NCI-H1417 (cell line): Measurements from ENCODE around the gene OPTC.
"Not testable (repeated sequence)": the region's sequence is repeated elsewhere in the genome, so short reads cannot be mapped to it uniquely, and the experiment has no call there.

Source experiments
- DNase-seq, 3 experiments: peaks; one replicate each; lab custom pipeline; 2025; lab: John Stamatoyannopoulos, UW

Gene OPTC

GRCh38 chr1:203465146-203465798, 28.7 kb upstream of the OPTC start:
- no peak for DNase-seq

GRCh38 chr1:203465948-203466347, 28.0 kb upstream of the OPTC start:
- DNase-seq = peak in 1 of 3 experiments; percentile 49

GRCh38 chr1:203466906-203467549, 26.9 kb upstream of the OPTC start:
- not testable (repeated sequence) for DNase-seq

- DNase-seq = no peak
Measured at GRCh38 chr1:203467550-203467921, 26.4 kb upstream of the OPTC start.

DNA sequence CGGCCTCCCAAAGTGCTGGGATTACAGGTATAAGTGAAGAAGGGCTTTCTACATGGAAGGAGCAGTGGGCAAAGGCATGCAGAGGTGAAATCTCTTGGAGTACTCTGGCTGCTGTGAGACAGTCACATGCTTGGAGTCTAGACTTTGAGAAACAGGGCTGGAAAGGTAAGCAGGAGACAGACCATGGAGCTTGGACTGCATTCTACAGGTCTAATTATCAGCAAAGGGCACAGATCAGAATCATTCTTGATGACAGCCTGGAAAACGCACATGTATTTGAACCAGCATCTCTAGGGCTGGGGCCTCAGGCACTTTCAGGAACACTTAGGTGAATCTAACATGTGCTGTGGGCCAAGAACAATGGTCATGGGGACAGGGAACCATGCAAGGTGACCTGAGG, 25.6 kb upstream of the OPTC start:
- no peak for DNase-seq

- no peak for DNase-seq
Measured at GRCh38 chr1:203470240-203470639, 23.7 kb upstream of the OPTC start.

GRCh38 chr1:203471841-203472240, 22.1 kb upstream of the OPTC start:
- no peak for DNase-seq

GRCh38 chr1:203473281-203473680, 20.7 kb upstream of the OPTC start:
- DNase-seq = no peak

DNA sequence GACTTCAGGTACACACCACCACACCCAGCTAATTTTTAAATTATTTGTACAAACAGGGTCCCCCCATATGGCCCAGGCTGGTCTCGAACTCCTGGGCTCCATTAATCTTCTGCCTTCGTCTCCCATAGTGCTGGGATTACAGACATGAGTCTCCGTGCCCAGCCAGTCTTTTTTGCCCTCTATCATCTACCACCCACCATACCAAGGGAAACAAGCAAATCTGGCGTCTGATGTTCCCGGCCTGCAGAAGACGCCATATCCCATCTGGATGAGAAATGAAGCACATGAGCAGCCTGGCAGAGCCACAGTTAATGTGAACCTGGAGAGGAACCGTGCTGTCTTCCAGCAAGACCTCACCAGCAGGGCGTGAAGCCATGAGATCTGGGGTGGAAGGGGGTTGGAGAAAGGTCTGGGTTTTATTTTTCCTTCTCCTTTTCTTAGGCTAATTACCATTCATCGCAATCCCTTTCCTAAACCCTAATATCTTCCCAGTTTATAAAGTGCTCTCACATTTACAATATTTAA, 20.1 kb upstream of the OPTC start:
- no peak for DNase-seq

DNA sequence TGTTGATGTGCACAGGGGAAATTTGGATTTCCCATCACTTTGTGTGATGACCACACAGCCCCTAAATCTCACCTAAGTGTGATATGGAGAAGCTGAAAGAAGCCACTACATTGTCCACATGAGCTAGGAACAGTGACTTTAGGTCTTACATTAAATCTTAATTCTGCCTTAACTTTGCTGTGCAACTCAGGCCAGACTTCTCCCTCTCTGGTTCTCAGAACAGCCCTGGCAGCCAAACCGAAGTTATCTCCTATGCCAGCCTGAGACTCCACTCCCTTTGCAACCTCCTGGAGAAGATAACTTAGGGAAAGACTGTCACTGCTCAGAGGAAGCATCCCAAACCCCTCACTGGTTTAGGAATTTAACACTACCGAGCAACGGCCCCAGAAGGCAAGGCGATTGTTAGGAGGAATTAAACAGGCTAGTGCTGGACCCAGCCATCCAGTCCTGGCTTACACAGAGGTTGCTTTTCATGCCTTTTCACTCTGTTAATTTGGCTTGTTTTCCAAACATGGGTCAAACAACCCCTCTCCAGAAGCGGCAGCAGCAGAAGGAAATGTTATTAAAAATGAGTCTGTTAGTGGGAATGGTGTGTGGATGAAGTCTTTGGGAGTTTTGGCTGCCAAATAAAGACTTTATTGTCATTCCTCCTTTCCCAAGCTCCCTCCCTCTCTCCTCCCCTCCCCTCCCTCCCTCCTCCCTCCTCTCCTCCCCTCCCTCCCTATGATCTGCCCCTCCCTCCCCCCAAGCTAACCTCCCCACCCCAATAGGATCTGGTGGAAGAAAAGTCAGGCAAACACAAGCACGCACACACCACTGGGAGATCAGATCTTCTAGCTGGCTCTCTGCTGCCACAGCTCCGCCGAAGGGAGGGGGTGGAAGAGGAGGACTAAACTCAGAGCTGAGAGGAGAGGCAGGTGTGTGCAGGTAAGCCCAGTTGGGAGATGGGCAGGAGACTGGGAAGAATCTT, 18.7 kb upstream of the OPTC start, which contains the start of gene PRELP:
TSS of gene PRELP (plus strand) at position 795 of the 970 bp plus-strand sequence. CDS start 7,379 bp downstream, outside the sequence.
- peak; percentile 73 to 88 (median 79) for DNase-seq

DNA sequence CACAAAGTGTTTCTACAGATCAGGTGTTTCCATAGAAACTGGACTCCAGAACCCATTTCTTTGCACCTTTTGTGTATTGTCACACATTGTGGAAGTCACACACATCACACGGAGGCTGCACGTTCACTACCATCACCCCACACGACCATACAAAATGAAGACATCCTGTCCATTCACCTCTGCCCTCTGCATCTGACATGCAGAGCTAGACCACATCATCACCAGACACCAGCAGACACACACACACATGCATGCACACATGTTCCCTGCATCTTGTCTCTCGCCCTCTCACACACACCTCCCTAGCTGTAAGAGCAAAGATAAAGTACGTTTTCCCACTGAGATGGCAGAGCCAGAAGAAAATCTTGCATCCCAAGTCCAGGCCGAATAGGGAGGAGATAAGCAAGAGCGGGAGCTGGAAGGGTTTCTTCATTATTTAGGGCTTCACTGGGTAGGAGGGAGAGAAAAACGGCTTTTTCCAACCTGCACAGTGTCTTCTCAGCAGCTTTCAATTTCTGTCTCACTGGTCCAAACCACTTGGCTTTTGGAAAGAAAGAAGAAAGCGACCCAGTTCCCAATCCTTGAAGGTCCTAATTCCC, 17.6 kb upstream of the OPTC start:
- DNase-seq = no peak

DNA sequence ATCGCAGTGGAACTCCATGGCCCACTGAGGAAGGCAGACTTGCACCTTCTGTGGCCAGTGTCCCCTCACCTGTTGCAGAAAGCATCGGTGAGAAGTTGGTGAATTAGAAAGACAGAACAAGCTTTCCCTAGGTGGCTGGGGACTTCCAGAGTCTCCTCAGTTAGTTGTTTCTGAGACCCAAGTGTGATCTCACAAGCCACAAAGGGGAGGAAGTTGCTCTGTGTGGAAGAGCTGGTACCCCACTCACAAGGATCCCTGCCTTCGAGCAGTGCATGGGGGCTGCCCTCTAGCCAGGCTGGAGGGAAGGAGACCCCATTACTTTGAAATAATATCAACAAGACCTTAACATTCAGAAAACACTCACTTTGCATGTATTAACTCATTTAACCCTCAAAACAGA, 16.2 kb upstream of the OPTC start:
- DNase-seq = no peak

DNA sequence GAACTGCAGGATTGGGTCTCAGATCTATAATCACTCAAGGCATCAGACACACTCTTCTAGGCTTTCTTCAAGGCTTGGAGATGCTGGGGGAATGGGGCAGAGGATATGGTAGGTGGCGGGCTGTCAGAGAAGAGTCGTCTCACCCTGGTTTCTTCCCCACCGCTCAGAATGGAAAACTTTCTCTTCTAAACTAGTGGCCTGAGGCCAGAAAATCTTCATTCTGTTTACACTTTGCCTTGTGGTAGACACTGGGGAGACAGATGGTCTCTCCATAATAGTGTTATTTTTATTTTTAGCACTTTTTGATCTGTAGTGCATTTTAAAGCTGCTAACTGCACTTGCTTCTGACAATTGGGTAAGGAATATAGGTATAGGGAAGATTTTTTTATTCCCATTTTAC, 15.7 kb upstream of the OPTC start:
- DNase-seq = no peak

DNA sequence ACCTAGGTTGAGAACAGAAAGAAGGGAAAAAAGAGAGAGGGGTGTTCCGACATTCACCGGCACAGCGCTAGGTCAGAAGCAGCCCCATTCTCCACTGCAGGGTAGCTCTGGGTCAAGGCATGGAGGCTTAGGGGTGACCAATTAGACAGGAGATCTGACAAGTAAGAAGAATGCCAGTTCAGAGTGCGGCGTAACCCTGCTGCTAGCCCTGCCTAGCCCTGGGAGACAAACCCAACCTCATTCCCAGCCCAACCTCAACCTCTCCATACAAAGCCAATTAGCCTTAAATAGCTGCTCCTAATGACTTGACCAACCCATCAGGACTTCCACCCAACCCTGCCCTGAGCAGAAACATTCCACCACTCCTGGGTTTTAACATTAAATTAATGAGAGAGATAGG, 15.0 kb upstream of the OPTC start:
- no peak for DNase-seq

- DNase-seq = no peak
Measured at GRCh38 chr1:203479646-203480045, 14.3 kb upstream of the OPTC start.

GRCh38 chr1:203480084-203480483, 13.9 kb upstream of the OPTC start:
- no peak for DNase-seq

DNA sequence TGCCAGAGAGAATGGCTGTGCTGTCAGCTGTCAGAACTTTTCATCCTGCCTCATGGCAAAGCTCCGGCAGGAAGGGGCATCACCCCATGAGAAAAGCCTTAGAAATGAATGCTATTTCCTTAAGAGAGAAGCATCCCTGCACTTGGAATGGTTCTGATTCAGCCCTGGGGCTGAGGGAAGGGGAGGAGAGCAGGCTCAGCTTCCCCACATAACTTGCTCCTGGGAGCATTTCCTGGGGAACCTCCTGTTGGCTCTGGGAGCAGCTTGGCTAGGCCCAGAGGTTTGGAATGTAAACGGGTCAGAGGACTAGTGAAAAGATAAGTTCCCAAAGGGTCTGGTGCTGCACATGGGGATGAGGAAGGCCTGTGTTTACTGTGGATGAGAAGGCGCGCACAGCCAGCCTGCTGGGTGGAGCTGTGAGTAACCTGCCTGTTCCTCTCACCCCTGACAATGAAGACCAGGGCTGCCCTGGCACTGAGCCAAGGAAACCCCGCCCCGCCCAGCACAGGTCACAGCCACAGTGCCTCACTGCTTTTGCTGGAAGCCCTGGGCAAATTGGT, 13.3 kb upstream of the OPTC start:
- peak; percentile 86 to 98 (median 93) for DNase-seq

- DNase-seq = peak in 1 of 3 experiments; percentile 38
Measured at GRCh38 chr1:203481196-203481595, 12.8 kb upstream of the OPTC start.

- no peak for DNase-seq
Measured at GRCh38 chr1:203486618-203487370, 7.2 kb upstream of the OPTC start.

DNA sequence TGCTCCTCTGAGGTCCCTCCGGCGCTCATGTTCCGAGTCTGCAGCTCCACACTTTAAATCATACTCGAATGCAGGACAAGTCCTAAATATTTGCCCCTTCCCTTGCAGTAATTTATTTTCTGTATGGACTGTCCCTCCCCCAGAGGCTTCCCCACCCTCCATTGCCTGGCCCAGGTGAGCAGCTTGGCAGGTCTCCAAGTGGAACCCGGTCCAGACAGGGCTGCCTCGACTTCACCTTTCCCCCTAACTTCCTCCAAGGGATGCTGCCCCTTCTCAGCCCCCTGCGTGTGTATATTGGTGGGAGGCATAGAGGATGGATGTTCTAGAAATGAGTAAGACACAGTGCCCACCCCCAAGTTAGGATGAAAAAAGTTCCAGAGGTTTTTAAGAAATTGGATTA, 5.4 kb upstream of the OPTC start:
- DNase-seq = no peak

DNA sequence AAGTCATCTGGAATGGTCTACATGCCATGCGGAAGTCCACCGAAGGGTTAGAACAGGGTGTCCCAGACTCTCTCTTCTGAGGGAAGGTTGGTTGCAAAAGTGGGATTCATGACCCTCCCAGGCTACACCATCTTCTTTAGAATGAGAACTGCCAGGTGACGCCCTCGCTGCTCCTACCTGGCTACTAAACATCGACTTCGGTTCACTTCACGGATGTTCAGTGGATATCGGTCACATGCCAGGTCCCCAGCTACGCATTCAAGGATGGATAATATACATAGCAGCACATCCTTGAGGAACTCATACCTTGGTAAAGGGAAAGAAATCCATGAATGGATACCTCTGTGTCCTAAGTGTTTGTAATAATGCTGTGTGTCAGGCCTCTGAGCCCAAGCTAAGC, 3.3 kb upstream of the OPTC start:
- DNase-seq = no peak
